ENCODE data around the gene CSMD2. TPM values are rescaled to one million over a fixed set of nuclear protein-coding genes. Genes with fewer than 3 reads are reported as not detected.

Gene CSMD2
- total and polyA plus RNA-seq, 12 donors = 0.35 to 5.1 (median 1.5) TPM

GRCh38 chr1:33608825-33609400 lies 556.1 kb downstream of the CSMD2 start:
- no peaks in the 10 kb centered on the region for H3K9me3 ChIP-seq (replicated peaks in 1 of 3)
- H3K27me3 ChIP-seq = no peaks in the 10 kb centered on the region
- no peak overlapping the region for H3K27ac ChIP-seq
- 91 to 97% (median 94%) methylated on average over 3 to 9 of the region's 9 CpGs for WGBS, 4 donors
- no peaks in the 10 kb centered on the region for H3K36me3 ChIP-seq (replicated peaks in 1 of 2)
- no peaks in the 10 kb centered on the region for H3K4me1 ChIP-seq (replicated peaks in 1 of 2)
- H3K4me3 ChIP-seq = no peak overlapping the region
- intact Hi-C loops (cut with DNase I) = no loop called here
- no peak for DNase-seq
- TF ChIP-seq CTCF (IDR thresholded peaks at IDR 0.05) (no peak), POLR2A (IDR thresholded peaks at IDR 0.05) (no peak)

GRCh38 chr1:33607444-33608005 lies 557.5 kb downstream of the CSMD2 start:
- DNase-seq = no peak
- H3K36me3 ChIP-seq (replicated peaks in 1 of 2) = no peaks in the 10 kb centered on the region
- H3K9me3 ChIP-seq (replicated peaks in 1 of 3) = no peaks in the 10 kb centered on the region
- WGBS, 4 donors = 84 to 90% (median 87%) methylated on average over 12 of the region's 12 CpGs
- no peak overlapping the region for H3K27ac ChIP-seq
- intact Hi-C loops (cut with DNase I) = no loop called here
- no peak for TF ChIP-seq POLR2A (IDR thresholded peaks at IDR 0.05)
- TF ChIP-seq CTCF (IDR thresholded peaks at IDR 0.05) = no peak
- H3K4me1 ChIP-seq (replicated peaks in 1 of 2) = no peaks in the 10 kb centered on the region
- H3K4me3 ChIP-seq = no peak overlapping the region
- no peaks in the 10 kb centered on the region for H3K27me3 ChIP-seq

- DNase-seq = no peak
- Histone ChIP-seq H3K4me1 (replicated peaks in 1 of 2) (no peaks in the 10 kb centered on the region), H3K4me3 (no peak overlapping the region), H3K27me3 (no peaks in the 10 kb centered on the region), H3K36me3 (replicated peaks in 1 of 2) (no peaks in the 10 kb centered on the region), H3K9me3 (replicated peaks in 1 of 3) (no peaks in the 10 kb centered on the region), H3K27ac (no peak overlapping the region)
- TF ChIP-seq POLR2A (IDR thresholded peaks at IDR 0.05) (no peak), CTCF (IDR thresholded peaks at IDR 0.05) (no peak)
- WGBS, 4 donors = 62 to 92% (median 74%) methylated on average over 9 of the region's 9 CpGs
- intact Hi-C loops (cut with DNase I) = no loop called here
These were observed 558.8 kb downstream of the CSMD2 start for GRCh38 chr1:33606272-33606671.

GRCh38 chr1:33602271-33602670 lies 562.8 kb downstream of the CSMD2 start:
- WGBS, 4 donors = 93 to 97% (median 94%) methylated on average over 6 to 9 of the region's 9 CpGs
- intact Hi-C loops (cut with DNase I) = no loop called here
- H3K27ac ChIP-seq = no peak overlapping the region
- H3K27me3 ChIP-seq = no peaks in the 10 kb centered on the region
- no peak for DNase-seq
- no peaks in the 10 kb centered on the region for H3K36me3 ChIP-seq (replicated peaks in 1 of 2)
- H3K9me3 ChIP-seq (replicated peaks in 1 of 3) = no peaks in the 10 kb centered on the region
- H3K4me1 ChIP-seq (replicated peaks in 1 of 2) = no peaks in the 10 kb centered on the region
- no peak for TF ChIP-seq CTCF (IDR thresholded peaks at IDR 0.05)
- no peak overlapping the region for H3K4me3 ChIP-seq
